22Rv1 (cell line): Measurements from ENCODE around the gene PCDHAC1.

ENCODE experiments used
- CTCF ChIP-seq: fragments of 450-650 bp; IDR thresholded peaks from 2 replicates; pipeline ENCODE4 v1.5.1; 2017; ENCODE audit warnings: mild to moderate bottlenecking
- ZFX ChIP-seq: fragments of 450-650 bp; IDR thresholded peaks from 2 replicates; pipeline ENCODE4 v1.6.1; 2017; ENCODE audit warnings: antibody characterized with exemption, borderline replicate concordance

- TF ChIP-seq CTCF = no peak
- TF ChIP-seq ZFX = no peak
Observed at GRCh38 chr5:140927228-140927573, 1.1 kb downstream of the PCDHAC1 start.
